HG02763 (cell line): ENCODE data around the gene CRIM1.

ENCODE experiments used
- ATAC-seq: cut with Tn5 transposase; IDR thresholded peaks from one replicate; pipeline ENCODE4 v1.9.1; 2021; ENCODE audit warnings: mild to moderate bottlenecking, moderate library complexity; ENCODE audit not compliant: unreplicated experiment

Gene CRIM1

GRCh38 chr2:36451512-36451911 is 95.9 kb downstream of the CRIM1 start:
- no peak for ATAC-seq

DNA sequence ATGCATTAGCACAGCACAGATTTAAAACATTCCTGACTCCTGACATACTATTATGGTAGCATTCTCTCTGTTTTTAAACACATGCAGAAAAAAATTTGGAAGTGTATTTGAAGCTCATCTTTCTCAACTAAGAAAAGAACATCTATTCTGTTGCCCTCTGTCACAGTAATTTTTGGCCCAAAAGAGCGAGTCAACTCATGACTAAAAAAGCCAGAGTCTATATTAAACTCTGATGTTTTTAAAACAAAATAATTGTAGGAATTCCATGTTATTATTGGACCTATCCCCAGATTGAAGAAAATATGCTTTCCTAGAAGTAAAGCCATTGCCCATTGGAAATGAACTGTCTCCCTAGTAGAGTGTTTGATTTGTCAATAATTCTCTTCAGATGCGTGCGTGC is 96.7 kb downstream of the CRIM1 start:
- no peak for ATAC-seq

DNA sequence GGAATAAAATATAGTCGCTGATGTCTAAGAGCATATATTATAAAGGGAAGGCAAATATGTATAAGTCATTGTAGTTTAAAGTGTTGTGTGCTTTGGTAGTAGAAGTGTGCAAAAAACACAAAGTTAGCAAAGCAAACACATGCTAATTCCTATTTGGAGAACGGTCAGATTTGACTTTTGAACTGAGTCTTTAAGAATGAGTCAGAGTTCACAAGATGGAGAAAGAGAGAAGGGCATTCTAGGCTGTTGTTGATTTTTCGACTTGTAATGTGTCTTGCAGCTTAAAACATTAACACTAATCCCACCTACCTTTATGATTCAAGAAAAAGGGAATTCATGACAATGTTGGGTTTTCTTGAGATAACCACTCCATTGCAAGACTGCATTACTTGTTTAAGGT is 98.1 kb downstream of the CRIM1 start:
- ATAC-seq: no peak

DNA sequence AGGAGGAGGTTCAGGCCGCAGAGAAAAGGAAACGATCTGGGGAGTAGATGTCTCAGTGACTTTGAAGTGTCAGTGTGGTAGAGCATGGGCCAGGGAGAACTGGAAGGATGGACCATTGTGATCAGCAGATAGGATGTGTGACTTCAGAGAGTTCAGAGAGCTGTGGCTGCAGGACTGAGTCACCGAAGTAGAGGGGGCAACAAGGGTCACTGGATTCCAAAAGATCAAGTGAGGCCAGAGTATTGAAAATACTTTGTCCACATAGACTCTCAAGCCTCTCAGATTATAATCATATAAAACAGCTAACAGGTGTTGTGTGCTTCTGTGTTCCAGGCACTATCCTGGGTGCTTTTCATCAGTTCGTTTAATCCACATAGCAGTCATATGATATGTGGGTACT is 99.4 kb downstream of the CRIM1 start:
- no peak for ATAC-seq

GRCh38 chr2:36455788-36456187 is 100.2 kb downstream of the CRIM1 start:
- ATAC-seq: no peak

DNA sequence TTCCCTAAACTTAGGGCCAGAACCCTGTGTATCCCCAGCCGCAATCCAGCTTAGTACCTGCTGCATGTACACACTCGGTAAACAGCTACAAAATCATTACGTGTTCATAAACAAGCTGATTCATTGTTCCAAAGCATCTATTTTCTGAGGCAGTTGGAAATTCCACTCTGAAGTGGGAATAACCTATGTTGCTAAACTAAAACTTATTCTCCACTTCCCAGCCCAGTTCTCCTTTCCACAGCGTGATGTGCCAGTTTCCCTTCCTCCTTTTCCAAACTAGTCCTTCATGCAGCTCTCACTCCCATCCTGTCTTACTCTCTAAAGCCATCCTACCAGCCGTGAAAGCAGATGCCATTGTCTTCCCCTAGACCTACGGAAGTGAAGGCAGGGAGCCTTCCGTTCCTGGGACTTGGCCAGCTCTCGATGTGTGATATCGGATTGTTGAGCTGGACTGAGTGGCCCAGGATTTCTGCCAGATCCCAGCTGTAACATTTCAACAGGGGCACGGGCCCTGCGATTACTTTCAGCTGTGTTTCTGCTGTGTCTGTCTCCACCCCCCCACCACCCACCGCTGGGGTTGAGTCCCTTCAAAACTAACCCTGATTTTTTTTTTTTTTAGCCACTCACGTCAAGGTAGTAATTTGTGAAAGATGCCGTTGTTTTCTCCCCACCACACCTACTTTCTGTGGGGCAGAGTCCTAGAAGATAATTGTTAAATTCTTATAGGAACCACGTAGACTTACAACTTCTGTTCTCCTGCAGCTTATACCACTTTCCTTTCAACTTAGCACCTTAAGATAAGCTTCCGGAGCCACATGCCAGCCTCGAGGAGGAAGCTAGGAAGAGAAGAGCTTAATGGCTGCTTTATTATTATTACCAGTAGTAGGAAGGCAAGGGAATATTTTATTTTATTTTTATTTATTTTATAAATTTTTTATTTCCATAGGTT is 100.9 kb downstream of the CRIM1 start:
- ATAC-seq: no peak

DNA sequence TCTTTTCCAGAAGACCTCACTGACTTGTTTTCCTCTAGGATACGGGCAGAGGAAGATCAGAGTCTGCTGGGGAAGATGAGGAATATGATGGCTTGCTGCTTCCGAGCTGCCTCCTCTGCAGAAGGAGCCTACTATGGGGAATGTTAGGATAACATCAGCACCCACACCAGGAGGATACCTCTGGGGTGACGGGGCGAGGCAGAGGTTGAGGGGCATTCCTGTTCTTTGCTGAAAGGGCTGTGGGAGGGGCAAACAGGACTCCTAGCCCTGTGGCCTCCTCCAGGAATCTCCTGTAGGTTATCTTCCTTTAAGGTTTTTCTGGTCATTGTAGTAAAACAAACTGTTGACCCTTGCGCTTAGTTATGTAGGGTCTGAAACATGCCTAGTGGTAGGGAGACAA is 102.5 kb downstream of the CRIM1 start:
- ATAC-seq: no peak

- no peak for ATAC-seq
Measured at GRCh38 chr2:36459725-36460137, 104.2 kb downstream of the CRIM1 start.

DNA sequence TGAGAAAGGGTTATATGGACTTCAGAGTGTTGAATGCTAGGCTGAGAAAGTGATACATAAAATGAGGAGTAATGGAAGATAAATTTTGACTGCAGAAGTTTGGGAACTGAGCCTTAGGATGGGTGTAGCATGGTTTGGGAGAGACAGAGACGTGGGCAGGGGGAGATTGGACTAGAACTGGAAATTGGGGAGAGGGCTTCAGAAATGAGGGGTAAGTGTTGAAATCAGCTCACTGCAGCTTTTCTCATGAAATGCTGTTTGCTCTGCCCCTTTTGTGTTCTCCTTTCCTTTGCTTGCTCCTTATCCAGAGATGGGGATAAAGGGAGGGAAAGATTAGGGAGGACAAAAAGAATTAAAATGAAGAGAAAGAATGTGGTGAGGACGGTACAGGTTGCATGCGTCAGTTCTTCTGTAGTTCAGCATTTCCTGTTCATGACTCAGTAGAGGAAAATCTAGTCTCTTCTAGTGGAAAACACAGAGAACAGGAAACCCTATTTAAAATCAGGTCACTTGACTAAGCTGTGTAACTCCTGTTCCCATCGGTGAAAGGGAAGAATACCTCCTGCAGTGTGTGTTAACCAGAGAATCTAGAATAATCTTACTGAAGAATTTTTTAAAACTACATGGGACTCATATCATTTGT is 105.6 kb downstream of the CRIM1 start:
- ATAC-seq: peak; percentile 55

DNA sequence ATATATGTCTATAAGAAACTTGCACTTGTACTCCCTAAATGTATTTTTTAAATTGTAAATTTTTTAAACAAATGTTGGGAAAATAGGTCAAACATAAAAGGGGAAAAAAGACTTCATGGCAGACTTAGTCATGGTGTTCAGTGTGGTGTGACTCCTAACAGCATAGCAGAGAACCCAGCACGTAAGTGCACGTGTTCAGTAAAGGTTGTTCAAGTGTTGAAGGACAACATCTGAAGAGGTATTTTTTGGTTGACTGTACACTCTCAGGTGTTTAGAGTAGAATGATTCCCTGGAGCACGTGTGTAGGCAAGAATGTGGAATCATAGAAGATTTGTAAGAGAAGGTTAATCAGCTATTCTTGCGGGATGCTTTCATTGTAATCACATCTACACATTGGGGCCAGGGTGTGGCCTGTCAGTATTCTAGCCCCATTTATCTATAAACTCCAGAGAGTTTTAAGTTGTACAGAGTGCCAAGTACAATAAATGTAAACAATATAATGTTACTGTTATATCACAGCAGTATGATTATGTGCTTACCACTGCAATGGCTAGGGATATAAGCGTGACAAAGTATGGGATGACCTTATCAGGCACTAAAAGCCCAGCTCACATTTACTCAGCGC is 106.8 kb downstream of the CRIM1 start:
- ATAC-seq: no peak

GRCh38 chr2:36463365-36463764 is 107.8 kb downstream of the CRIM1 start:
- ATAC-seq: no peak

GRCh38 chr2:36464006-36464721 is 108.6 kb downstream of the CRIM1 start:
- no peak for ATAC-seq

DNA sequence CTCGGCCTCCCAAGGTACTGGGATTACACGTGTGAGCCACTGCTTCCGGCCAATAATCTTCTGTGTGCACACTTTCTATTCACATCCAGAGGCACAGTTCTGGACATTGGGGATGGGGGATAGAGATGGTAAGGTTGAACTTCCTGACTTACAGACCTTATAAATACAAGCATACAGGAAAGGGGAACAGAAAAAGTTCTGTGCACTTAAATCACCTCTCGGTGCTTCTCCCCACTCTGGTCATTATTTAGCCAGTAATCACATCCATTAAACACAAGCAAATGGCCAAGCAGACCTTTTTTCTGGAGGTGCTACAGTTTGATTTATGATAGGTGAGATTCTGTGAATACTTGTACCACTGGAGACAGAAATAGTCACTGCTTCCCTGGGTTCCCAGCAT is 110.6 kb downstream of the CRIM1 start:
- ATAC-seq: no peak

- ATAC-seq: no peak
Measured at GRCh38 chr2:36468463-36469105, 113.0 kb downstream of the CRIM1 start.

DNA sequence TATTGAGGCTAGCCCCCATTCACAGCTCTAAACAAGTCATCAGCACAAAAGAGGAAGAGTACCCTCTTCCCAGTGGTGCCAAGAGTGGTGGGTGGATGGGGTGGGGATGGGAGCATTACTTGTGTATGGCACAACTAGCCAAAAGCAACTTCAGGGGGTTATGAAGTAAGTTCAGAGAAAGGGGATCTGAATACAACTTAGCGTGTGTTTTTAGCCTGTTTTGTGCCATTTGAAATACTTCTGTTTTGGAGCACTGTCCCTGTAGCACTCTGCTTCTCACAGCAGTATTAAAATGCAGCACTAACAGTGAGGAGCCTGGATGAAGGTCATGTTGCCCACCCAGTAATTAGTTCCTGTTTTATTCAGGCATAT is 113.5 kb downstream of the CRIM1 start:
- ATAC-seq: no peak

DNA sequence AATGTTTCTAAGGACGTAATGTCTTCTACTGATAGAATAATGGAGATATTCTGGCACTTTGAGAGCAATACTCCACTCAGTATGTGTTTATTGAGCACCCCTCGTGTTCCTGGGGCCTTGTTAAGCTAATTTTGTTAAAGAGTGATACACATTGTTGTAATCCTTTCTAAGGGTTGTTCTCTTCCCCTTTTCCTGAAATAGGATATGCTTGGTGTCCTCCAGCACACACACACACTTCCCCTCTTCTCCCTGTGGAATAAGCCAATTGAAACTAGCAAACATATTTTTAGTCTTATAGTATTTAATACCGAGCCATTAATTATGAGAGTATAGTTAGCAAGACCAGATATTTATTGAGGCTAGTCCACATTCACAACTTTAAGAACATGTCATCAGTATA is 114.1 kb downstream of the CRIM1 start:
- ATAC-seq: no peak

DNA sequence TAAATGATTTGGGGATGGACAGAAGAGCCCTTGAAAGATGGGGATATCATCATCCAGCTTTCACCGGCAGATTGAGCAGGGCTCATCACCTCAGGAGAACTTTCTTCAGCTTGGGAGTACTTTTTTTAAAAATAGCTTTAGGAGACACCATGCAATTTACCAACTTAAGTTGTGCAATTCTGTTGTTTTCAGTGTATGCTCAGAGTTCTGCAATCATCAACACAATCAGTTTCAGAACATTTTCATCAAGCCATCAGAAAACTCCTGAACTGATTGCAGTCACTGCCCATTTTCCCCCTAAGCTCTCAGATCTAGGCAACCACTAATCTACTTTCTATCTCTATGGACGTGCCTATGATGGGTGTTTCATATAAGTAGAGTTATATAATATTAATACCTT is 117.7 kb downstream of the CRIM1 start:
- ATAC-seq: no peak

GRCh38 chr2:36476411-36476810 is 120.8 kb downstream of the CRIM1 start:
- ATAC-seq: no peak

- no peak for ATAC-seq
Measured at GRCh38 chr2:36477315-36477714, 121.7 kb downstream of the CRIM1 start.

DNA sequence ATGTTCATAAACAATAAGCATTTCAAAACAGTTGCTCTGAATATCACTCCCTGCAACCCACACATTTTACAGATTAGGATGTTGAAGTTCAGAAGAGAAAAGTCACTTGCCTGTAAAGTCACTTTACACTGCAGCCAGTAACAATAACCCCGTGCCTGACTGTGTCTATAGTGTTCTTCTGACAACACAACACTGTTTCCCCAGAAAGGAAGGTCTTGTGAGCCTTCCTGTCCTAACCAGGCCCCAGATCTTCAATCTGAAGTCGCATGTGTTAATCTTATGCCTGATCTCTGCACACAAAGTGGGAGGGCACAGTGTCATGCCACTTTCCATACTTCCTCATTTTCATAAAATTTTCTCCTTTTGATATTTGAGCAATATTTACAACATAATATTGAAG is 122.2 kb downstream of the CRIM1 start:
- no peak for ATAC-seq

- no peak for ATAC-seq
Measured at GRCh38 chr2:36478332-36478738, 122.8 kb downstream of the CRIM1 start.
